GM12891 (cell line): Measurements from ENCODE around the gene CAP1.

Experiments used
- POLR2A ChIP-seq: IDR thresholded peaks from 2 replicates; pipeline ENCODE4 v1.6.1; 2011; ENCODE audit warnings: low read depth, low read length, control low read depth
- POLR2AphosphoS5 ChIP-seq: IDR thresholded peaks from 2 replicates; pipeline ENCODE4 v1.6.1; 2011; ENCODE audit warnings: low read depth, low read length, control low read depth

DNA sequence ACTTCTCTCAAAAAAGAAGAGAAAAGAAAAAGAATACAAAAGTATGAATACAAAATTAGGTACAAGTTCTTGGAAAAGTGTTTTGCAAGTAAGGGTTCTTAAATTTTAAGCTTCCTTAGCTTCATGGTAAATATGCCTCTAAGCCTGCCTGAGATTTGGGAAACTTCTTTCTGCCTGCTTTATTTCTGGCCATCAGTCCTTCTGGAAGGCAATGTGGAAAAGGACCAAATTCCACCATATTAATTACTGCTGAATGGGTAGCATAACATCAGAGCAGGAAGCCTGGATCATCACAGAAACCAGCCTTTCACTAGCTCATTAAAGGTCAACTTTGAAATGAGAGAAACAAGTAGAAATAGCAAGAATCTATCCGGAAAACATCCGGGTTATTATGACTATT lies 39.1 kb upstream of the CAP1 start:
- TF ChIP-seq POLR2A (no peak), POLR2AphosphoS5 (no peak)
